GM20431 (cell line): ENCODE measurements around the gene SNAI1.
"Not testable (repeated sequence)": the region's sequence is repeated elsewhere in the genome, so short reads cannot be mapped to it uniquely, and the experiment has no call there.

ENCODE experiments used
- in situ Hi-C: fragments of 300-500 bp; cut with MseI, MboI; formaldehyde crosslinking; loops from one replicate; pipeline ENCODE4 v1.15.0; 2020; ENCODE audit warnings: low sequenced_read_pairs; ENCODE audit not compliant: unreplicated experiment

Gene SNAI1

DNA sequence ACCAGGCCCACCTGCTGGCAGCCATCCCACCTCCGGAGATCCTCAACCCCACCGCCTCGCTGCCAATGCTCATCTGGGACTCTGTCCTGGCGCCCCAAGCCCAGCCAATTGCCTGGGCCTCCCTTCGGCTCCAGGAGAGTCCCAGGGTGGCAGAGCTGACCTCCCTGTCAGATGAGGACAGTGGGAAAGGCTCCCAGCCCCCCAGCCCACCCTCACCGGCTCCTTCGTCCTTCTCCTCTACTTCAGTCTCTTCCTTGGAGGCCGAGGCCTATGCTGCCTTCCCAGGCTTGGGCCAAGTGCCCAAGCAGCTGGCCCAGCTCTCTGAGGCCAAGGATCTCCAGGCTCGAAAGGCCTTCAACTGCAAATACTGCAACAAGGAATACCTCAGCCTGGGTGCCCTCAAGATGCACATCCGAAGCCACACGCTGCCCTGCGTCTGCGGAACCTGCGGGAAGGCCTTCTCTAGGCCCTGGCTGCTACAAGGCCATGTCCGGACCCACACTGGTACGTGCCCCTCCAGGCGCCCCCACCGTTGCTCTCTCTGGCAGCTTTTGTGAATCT, 1.1 kb downstream of the SNAI1 start:
- in situ Hi-C loops: loop anchor here (25.0 kb wide), 1 partner anchor 478 kb away; no protein-coding TSS in a partner anchor

DNA sequence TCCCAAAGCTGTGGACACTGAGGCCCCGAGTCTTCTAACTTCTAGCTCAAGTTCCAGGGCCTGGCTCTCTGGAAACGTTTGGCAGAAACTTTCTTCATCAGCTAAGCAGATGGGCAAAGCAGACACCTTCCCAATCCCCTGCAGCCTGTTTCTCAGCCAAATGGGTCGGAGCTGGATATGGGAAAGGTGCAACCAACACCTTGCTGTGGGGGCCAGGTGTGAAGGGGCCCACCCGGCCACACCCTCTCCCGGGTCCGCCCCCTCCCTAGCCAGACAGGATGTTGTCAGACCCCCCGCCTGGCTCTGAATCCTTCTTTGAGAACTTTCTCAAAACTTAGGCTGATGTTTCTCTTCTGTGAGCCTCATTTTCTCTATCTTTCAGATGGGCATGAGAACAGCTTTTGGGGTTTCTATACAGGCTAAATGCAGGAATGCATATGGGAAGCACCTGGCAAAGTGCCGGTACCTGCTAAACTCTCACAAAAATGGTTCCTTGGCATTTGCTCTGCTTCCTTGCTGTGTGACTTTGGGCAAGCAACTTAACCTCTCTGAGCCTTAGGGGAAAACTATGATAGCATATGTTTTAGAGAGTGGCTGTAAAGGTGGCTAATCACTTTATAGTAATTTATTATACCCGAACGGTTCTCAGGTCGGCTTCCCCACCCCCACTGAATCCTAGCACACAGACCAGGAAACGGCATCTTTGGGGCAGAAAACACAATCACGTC, 1.8 kb downstream of the SNAI1 start:
- in situ Hi-C loops: loop anchor here (25.0 kb wide), 1 partner anchor 478 kb away; no protein-coding TSS in a partner anchor

DNA sequence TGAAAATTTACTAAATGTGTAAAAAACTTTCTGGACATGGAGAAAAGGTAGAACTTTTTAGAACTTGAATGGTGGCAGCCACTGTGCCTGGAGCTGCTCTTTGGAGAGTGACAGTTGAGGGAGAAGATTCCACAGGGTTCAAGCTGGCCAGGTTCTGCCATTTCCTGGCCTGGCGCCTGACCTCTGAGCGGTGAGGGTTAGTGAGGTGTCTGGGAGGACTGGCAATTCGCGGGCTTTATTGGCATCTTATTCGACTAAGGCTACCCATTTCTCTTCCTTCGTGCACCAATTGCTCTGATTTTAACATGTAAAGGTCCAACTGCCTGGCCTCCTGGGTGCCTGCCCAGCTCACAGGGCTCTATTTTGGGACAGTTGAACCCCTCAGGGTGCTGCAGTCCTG, 2.4 kb downstream of the SNAI1 start:
- in situ Hi-C loops: loop anchor here (25.0 kb wide), 1 partner anchor 477 kb away; no protein-coding TSS in a partner anchor

DNA sequence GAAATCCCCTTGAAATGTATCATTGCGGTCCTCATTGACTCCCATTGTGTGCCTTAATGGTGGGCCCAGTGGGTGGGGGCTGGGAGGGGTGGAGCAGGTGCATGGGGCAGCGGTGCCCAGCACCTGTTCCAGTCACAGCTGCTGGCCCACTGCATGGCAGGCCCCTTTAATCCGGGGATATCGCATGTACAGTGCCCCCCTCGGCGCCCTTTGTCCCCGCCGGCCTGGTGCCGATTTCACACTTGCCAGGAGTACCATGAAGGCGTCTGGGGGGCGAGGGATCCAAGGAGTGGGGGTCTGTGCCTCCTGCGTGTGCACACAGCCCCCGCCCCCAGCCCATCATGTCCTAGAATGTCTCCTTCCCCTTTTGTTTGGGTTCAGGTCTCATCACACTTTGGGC, 2.8 kb downstream of the SNAI1 start:
- in situ Hi-C loops: loop anchor here (25.0 kb wide), 1 partner anchor 477 kb away; no protein-coding TSS in a partner anchor

DNA sequence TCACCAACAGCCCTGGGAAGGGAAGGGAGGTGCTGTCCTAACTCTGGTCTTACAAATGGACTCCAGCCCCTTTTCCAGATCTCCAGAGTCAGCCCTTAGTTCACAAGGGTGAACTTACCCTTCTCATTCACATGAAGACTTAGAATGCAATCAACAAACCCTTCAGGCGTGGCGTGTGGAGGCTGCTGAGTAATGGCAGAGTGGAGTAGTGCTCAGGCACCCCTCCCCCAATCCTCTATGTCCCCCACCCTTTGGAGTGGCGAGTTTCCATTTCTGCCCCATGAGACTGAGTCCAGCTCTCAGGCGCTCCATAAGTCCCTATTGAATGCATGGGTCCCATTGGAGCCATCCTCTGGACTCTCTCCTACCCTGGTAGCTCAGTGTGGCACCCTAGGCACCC, 3.3 kb downstream of the SNAI1 start:
- in situ Hi-C loops: loop anchor here (25.0 kb wide), 1 partner anchor 476 kb away; no protein-coding TSS in a partner anchor

DNA sequence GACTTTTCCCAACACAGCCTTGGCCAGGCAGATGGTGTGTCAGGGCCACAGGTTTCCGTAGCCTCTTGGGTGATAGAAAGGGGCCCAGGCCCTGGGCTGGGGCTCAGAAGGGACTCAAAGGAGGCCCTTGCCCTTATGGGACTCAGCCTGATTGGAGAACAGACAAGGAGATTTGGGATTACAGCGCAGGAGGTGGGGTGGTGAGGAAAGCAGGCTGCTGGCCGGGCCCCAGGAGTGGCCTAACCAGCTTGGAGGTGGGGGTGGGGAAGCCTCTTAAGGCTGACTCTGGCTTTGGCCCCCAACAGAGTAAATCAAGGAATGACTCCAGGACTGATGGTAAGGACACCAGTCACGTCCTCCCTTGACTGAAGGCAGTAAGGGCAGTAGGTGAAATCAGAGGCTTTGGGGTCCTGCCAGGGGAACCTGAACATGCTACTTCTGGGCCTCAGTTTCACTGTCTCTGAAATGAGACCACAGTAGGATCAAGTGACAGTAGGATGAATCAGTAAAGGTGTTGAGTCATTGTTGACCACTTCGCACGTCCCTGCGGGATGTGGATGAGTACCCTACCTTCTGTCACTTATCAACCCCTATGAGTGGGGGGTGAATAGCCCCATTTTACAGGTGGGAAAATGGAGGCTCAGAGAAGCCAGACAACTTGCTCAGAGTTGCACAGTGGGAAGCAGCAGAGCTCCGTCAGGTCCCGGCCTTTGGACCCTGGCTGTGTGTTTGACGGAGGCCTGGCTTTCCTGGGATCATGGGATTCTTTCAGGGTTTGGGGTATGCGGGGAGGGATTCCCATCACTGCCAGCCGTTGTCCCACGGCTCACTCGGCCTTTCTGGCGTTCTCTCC, 4.5 kb downstream of the SNAI1 start:
- in situ Hi-C loops: loop anchor here (25.0 kb wide), 1 partner anchor 475 kb away; no protein-coding TSS in a partner anchor

DNA sequence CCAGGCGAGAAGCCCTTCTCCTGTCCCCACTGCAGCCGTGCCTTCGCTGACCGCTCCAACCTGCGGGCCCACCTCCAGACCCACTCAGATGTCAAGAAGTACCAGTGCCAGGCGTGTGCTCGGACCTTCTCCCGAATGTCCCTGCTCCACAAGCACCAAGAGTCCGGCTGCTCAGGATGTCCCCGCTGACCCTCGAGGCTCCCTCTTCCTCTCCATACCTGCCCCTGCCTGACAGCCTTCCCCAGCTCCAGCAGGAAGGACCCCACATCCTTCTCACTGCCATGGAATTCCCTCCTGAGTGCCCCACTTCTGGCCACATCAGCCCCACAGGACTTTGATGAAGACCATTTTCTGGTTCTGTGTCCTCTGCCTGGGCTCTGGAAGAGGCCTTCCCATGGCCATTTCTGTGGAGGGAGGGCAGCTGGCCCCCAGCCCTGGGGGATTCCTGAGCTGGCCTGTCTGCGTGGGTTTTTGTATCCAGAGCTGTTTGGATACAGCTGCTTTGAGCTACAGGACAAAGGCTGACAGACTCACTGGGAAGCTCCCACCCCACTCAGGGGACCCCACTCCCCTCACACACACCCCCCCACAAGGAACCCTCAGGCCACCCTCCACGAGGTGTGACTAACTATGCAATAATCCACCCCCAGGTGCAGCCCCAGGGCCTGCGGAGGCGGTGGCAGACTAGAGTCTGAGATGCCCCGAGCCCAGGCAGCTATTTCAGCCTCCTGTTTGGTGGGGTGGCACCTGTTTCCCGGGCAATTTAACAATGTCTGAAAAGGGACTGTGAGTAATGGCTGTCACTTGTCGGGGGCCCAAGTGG, 5.3 kb downstream of the SNAI1 start:
- in situ Hi-C loops: loop anchor here (25.0 kb wide), 1 partner anchor 474 kb away; no protein-coding TSS in a partner anchor

DNA sequence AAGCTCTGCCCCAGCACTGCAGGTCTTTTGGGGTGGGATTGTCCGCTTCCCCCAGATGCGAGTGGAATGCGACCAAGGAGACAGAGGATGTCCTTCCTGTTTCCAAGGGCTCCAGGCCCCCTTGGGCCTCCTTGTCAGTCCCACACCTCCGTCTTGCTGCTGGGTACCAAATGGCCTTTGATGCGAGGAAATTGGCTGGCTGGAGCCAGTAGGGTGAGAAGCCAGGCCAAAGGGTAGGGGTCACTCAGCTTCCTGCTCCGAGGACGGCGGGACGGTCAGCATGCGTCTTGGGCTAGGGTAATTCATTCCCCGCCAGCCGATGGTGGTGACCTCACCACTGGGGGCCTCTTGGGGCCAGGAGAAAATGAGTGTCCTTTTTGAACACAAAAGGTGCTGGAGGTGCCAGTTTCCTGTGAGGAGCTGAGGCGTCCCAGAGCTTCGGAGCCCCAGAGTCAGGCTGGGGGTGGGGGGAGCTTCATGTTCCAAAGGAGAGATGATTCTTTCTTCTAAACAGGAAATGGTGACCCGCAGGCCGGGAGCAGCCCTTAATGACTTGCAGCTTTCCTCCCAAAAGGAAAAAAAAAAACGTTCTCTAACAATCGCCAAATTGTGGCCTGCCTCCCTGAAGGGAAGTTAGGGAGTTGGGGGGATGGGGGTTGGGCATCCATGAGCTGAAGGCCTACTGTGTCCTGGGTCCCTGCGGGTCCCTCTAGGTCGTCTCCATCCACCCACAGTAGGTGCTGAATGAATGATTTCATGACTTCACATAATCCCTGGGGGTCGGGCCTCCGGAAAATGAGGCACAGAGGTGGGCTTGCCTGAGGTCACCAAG, 6.7 kb downstream of the SNAI1 start:
- in situ Hi-C loops: loop anchor here (10.0 to 25.0 kb wide), 2 partner anchors 175 to 473 kb away; no protein-coding TSS in a partner anchor

DNA sequence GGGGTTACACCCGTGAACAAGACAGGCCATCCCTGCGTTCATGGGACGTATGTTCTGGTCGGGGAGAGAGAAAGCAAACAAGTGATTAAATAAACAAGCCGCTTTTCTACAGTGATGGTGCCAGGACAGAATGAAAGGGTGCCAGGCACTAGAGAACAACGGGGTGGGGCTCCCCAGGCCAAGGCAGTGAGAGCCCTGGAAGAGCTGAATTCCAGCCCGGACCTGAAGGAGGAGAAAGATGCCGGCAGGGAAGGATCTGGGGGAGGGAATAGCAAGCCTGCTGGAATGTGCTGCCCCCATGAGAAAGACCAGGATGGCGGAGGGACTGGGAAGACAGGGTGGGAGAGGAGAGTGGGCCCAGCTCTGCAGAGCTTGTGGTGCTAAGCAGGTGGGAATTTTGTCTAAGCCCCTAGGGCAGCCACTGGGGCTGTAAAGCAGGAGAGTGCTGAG, 7.5 kb downstream of the SNAI1 start:
- in situ Hi-C loops: loop anchor here (10.0 to 25.0 kb wide), 2 partner anchors 175 to 472 kb away; no protein-coding TSS in a partner anchor

DNA sequence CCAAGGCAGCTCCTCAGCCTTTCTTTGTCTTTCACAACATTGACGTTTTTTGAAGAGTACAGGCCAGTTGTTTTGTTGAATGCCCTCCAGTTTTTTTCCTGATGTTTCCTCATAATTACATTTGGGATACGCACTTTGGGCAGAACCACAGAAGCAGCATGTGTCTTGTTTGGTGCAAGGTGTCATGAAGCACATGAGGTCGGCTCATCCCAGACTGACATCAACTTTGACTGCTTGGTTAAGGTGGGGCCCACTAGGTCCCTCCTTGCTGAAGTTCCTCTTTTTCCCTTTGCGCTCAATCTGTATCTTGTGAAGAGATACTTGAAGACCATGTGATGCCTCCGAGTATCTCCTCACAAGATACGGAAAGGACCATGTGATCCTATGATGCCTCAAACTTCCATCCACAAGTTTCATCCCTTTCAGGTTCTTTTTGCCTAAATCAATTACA, 10.5 kb downstream of the SNAI1 start:
- in situ Hi-C loops: loop anchor here (10.0 to 25.0 kb wide), 2 partner anchors 171 to 469 kb away; no protein-coding TSS in a partner anchor

DNA sequence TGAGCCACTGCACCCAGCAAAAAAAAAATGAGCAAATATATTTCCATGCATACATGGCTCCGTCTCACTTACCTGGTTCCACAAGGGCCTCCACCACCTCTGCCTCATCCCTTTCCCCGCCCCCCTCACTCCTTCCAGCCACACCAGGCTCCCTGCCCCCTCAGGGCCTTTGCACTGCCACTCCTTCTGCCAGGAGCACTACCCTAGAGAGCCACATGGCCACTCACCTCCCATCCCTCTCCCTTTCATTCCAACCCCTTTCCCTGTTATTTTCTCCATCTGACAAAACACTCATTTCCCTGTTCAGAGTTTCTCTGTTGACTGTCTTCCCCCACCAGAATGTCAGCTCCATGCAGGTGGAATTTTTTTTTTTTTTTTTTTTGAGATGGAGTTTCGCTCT, 12.8 kb downstream of the SNAI1 start:
- in situ Hi-C loops: loop anchor here (10.0 to 25.0 kb wide), 2 partner anchors 169 to 467 kb away; no protein-coding TSS in a partner anchor

DNA sequence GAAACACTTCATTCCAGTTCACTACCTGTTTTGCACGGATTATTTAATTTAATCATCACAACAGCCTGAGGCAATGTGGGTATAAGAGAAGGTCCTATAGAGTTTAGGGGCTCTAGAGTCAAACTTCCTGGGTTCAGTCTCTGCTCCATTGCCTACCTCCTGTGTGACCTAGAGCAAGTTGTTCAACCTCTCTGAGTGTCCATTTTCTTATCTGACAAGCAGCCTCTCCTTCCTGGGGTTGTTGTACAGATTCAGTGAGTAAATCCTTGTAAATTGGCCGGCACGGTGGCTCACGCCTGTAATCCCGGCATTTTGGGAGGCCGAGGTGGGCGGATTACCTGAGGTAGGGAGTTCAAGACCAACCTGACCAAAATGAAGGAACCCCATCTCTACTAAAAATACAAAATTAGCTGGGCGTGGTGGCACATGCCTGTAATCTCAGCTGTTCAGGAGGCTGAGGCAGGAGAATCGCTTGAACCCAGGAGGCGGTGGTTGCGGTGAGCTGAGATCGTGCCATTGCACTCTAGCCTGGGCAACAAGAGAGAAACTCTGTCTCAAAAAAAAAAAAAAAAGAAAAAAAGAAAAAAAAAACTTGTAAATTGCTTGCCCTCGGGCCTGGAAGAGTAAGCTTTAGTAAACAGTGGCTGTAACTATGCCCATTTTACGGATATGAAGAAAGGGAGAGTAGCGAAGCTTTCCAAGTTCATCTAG, 15.9 kb downstream of the SNAI1 start:
- in situ Hi-C loops: loop anchor here (10.0 to 25.0 kb wide), 2 partner anchors 166 to 464 kb away; no protein-coding TSS in a partner anchor

DNA sequence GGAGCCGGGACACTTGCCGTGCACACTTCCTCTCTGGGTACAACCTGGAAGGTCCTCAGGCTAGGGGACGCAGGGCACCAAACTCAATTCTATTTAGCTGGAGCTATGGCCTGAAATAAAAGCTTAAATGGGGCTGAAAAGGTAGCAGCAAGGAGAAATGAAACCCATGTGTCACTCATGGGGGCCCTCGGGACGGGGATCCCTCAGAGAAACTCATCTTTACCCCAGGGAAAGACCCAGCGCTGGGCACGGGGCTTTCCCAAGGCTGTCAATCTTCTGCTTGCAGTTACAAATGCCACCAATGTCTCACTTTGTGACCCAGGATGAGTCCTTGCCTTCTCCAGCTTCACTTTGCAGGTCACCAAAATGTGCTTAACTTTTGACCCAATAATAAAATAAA, 16.5 kb downstream of the SNAI1 start:
- in situ Hi-C loops: loop anchor here (10.0 to 25.0 kb wide), 2 partner anchors 165 to 463 kb away; no protein-coding TSS in a partner anchor

DNA sequence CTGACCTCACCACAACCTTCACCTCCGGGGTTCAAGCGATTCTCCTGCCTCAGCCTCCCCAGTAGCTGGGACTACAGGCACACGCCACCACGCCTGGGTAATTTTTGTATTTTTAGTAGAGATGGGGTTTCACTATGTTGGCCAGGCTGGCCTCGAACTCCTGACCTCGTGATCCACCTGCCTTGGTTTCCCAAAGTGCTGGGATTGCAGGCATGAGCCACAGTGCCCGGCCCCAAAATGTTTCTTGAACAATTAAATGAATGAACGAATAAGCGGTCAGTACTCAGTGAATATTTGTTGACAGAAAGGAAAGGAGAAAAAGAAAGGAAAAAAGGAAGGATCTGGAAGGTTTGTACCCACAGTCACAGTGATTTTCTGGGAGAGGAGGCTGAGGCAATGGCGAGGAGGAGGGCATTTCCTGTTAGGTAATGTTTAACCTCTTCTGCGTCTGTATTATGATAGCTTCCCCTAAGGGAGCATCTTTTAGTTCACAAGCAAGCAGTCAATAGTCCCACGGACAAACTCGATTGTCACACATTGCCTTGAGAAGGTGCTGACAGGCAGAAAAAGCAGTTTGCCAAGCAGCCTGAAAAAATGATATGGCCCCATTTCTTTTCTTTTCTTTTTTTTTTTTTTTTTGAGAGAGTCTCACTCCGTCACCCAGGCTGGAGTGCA, 17.9 kb downstream of the SNAI1 start:
- in situ Hi-C loops: not testable (repeated sequence)

DNA sequence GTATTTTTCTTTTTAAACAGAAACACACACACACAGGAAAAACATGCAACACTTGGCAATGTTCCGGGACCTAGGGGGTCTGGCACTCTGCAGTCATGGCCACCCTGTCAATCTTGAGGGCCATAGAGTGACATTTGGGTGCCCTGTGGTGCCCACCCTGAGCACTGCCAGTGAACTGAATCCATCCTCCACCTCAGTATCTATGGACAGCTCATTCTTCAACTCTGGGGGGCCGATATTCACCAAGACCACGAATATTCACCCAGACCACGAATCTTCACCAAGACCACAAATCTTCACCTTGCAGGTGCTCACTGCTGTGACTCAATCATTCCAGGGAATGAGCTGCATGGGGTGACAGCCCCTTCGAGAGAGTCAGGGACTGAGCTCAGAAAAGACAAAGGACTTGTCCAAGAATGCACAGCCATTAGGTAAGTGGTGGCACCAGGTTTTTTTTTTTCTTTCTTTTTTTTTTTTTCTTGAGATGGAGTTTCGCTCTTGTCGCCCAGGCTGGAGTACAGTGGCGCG, 19.1 kb downstream of the SNAI1 start:
- in situ Hi-C loops: no loop called here

DNA sequence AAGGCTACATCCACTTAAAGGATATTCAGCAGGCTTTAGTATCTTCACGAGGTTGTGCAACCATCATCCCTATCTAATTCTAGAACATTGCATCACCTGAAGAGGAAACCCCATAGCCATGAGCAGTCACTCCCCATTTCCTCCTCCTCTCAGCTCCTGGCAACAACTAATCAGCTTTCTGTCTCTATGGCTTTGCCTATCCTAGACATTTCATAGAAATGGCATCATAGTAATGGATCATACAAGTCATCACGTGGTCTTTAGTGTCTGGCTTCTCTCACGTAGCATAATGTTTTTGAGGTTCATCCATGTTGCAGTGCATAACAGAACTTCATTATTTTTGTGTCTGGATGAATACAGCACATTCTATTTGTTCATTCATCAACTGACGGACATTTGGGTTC, 20.5 kb downstream of the SNAI1 start:
- in situ Hi-C loops: no loop called here

DNA sequence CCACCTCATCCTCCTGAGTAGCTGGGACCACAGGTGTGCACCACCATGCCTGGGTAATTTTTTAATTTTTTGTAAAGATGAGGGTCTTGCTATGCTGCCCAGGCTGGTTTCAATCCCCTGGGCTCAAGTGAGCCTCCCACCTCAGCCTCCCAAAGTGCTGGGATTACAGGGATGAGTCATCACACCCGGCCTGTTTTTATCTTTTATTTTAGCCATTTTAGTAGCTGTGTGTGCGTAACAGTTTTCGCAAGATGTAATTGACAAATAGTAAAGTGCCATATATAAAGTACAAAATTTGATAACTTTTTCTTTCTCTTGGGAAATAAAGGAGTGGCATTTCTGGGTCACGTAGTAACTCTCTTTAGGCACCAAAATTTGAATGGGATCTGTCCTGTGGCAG, 21.4 kb downstream of the SNAI1 start:
- in situ Hi-C loops: no loop called here
